NCI-H2196 (cell line): ENCODE data around the gene CBFA2T3.

Experiments used
- DNase-seq: peaks from one replicate; lab custom pipeline; 2025; ENCODE audit not compliant: unreplicated experiment; lab: John Stamatoyannopoulos, UW

CBFA2T3 gene

DNA sequence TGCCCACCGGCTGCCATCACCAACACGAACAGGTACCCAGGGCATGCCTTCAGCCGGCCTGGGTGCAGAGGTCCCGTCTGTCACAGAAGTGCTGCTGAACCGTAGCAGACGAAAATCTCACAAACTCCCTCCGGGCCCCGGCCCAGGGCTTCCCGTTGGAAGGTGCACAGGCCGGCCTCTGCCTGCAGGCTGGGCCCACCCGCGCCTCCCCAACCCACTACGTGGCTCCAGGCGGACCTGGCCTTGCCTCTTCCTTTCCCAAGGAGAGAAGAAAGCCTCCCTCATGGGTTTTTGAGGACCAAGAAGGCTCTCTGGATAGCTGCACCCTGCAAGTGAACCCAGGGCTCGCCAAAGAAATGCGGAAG, 65.1 kb downstream of the CBFA2T3 start:
- DNase-seq = no peak

DNA sequence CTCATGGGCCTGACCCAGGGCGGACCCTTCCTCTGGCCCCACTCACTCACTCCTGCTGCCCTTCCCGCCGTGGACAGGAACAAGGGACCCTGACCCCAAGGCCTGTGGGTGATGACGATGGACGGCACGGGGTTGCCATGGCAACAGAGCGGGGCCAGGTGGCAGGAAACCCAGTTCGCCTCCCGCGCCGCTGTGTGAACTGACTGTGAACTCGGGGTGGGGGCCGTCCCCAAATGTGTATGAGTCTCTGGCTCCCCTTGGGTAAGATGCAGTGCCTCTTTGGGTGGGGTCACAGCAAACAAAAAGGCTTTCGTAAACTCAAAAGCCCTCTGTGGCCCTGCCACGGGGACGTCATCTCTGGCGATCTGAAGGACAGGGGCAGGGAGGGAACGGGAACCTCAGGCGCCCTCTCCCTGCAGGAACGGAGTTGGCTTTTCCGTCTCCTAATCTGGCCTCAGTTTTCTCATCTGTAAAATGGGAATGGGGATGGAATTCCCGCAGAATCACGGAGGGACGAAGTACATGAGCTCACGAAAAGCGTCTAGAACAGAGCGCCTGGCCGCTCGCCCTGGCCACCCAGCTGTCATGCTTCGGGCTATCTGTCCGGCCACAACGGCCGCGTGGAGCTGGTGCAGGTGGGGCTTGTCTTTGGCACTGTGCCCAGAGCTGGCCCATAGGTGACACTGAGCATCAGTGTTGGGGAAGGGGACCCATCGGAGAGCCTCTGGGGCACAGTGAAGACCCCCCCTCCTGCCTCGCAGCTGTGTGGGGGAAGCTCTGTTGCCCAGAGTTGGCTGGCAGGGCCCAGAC, 65.7 kb downstream of the CBFA2T3 start:
- no peak for DNase-seq

DNA sequence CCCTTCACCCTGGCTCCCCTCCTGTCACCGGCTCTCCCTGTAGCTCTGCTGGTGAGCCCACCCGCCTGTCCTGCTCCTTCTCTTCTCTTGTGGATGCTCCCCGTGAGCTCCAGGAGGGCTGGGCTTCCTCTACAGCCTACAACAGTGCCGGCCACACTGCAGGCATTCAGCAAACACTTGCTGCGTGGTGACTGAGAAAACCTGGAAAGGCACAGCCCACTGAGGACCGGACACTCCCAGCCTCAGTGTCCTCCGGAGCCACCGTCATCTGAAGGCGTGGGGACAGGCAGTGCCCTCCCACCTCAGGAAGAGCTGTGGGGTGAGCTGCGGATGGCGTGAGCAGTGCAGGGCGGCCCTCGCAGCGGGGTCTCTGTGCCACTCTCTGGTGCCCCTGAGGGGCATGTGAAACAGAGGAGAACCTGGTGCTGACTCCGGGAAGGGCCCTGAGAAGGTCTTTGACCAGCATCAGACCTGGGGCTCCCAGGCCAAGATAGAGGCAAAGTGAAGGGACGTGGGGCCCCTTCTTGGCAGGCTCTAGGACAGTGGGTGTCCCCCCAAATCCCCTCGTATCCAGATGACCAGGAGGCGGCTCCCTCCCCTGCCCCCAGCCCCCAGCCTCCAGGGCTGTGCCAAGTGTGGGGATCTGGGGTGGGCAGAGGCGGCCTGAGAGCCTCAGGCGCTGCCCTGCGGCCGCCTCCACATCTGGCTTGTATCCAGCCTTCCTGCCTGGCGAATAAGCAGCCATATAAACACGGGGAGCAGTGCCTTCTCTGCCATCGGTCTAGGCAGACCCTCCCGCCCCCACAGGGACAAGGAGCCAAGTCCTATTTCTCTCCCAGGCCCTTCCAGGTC, 66.5 kb downstream of the CBFA2T3 start:
- no peak for DNase-seq

DNA sequence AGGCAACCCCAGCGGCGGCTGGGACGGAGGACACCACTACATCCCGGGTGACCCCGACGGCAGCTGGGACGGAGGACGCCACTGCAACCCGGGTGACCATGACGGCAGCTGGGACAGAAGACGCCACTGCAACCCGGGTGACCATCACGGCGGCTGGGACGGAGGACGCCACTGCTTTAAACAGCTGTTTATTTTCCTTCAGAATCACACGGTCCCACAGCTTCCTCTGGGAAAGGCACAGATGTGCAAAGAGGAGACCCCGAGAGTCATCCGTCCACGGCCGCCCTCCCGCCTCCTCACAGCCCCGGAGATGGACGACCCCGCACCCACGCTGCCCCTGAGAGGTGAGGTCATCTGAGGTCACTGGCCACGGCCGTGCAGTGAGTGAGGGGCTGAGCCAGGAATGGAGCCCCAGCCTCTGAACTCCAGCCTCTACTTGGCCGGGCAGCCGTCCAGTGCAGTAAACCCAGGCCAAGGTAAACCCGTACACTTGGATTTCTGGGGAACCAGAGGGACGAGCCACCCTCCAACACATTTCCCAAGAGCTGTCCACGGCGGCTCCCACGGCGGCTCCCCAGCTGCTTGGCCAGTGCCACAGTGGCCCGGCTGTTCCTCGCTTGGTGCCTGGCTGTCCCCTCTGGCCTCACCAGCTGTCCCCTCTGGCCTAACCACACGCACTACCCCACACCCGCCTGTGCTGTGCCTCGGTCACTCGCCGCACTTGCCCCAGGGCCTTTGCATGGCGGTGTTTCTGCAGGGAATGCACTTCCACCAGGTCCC, 67.4 kb downstream of the CBFA2T3 start:
- DNase-seq = no peak

DNA sequence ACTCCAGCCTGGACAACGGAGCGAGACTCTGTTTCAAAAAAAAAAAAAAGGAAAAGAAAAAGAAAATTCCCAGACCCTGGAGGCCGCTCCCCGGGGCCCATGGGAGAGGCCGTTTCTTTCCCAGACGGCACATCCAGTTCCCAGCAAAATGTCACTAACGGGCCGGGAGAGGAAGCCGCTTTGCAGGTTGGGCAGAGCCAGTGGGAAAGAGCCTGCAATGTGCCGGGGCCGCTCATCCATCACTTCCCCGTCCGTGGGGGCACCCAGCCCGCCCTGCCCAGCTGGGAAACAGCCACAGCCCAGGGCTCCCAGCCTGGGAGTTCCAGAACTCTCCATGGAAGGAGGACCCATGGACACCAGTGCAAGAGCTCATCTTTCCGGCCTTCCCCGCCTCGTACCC, 68.7 kb downstream of the CBFA2T3 start:
- no peak for DNase-seq

DNA sequence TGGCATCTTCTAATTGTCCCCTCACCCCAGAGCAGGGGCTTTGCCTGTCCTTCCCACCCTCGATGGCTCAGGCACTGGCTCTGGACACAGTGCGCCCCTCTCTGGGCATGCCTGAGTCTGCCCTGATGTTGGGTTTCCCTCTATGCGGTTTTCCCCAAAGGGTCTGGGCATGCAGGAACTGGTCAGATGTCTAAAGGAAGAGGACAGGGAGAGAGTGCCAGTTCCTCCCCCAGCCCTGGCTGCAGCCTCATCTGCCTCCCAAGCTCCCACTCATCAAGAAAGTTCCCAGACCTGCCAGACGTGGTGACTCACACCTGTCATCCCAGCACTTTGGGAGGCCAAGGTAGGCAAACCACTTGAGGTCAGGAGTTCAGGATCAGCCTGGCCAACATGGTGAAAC, 69.2 kb downstream of the CBFA2T3 start:
- no peak for DNase-seq

DNA sequence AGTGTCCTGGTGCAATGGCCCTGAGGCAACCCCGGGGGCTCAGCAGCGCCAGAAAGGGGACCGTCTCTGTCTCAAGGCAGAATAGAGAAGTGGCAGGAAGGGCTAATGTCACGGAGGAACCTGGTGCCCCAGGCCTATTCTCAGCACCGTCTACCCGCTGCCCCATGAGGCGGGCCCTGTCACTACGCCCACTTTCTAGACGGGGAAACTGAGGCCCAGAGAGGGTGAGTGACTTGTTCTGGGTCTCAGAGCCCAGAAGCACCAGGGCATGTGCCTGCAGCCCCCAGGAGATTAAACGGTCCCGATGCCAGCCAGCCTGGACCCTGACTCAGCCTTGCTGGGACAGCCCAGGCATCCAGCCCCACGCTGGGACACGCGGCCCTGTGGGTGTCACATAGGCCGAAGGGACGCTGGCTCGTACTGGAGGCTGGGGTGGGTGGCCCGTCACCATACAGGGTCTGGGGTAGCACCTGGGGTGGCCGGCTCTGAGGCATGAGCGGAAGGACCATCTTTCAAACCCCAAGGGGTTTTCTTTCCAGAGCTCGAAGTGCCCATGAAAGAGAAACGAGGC, 70.4 kb downstream of the CBFA2T3 start:
- no peak for DNase-seq

DNA sequence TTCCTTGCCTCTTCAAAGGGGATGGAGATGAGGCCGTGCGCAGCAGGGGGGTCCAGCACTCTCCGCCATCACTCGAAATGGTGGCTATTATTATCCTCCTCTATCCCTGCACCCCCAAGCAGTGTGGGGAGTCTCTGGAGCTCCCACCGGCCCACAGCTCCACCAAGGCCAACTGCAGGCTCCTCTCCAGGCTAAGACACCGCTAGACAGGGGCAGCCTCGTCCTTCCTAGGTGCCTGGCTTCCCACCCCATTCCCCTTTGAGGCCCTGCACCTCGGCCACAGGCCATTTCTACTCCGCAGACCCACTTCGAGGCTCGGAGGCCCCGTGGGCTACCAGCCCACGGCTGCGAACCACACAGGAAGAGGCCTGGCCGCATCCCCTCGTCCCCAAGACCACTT, 71.0 kb downstream of the CBFA2T3 start:
- DNase-seq = no peak

DNA sequence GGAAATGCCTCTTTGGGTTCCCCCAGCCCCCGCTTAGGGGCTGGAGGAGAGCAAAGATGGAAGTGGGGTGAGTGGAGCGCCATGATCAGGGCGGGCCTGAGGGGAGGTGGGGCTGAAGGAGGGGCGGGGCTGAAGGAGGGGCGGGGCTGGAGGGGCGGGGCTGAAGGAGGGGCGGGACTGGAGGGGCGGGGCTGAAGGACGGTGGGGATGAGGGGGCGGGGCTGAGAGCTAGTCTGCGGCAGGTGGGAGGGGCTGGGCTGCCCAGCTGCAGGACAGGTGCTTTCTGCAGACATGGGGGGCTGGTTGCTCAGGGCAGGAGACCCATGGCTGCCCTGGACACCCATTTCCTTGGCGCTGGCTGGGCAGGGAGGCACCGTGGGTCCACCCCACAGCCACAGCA, 71.4 kb downstream of the CBFA2T3 start:
- no peak for DNase-seq

DNA sequence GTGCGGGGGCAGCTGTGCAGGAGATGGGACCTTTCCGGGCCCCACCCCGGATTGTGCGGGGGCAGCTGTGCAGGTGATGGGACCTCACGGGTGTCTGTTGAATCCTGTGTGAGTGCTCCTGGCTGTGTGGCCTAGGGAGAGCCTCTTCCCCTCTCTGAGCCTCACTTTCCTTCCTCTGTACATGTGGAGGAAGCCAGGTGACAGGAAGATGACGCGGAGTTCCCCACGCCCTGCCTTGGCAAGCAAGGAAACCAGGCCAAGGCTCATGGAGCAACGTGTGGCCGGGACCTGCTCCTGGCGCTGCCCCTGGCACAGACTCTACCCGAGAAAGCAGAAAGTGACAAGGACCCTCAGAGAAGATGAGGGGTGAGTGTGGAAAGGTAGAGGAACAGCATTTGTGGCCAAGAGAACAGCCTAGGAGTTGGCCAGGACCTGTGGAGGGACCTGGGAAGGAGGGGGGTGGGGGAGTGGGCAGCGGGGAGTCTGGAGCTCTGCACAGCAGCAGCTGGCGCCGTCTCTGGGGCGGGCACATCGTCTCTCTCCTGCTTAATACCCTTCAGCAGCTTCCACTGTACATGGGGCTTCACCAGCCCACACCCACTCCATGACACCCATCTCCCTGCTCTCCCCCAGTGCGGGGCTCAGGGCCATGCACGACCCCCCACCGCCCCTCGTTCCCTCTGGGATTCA, 72.2 kb downstream of the CBFA2T3 start:
- DNase-seq = no peak

DNA sequence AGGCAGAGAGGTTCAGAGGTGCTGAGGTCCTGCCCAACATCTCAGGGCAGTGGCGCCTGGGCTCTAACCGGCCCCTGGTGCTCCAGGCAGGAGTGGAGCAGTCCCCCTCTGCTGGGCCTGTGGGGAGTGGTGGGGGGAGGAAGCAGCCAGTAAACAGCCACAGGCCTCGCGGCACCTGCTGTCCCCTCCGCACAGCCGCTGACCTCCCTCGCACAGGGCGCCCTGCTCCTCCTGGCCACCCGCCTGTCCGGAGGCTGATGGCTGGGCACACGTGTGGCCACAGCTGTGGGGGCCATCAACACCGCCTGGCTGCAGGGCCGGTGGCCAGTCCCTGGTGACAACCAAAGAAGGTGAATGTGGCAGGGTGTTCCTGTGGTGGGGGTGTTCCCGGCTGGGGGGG, 73.7 kb downstream of the CBFA2T3 start:
- DNase-seq = no peak

DNA sequence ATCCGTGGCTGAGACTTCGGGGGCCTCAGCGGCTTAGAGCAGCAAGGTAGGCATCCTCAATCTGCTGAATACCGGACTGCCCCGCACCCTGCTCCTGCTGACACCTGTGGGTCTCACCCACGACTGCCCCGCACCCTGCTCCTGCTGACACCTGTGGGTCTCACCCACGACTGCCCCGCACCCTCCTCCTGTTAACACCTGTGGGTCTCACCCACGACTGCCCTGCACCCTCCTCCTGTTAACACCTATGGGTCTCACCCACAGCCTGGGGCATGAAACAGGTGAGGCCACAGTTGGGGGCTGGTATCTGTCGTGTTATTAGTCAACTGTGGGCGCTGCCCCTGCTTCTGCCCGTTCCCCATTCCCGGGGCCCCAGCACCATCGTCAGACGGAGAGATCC, 74.3 kb downstream of the CBFA2T3 start:
- DNase-seq = no peak

DNA sequence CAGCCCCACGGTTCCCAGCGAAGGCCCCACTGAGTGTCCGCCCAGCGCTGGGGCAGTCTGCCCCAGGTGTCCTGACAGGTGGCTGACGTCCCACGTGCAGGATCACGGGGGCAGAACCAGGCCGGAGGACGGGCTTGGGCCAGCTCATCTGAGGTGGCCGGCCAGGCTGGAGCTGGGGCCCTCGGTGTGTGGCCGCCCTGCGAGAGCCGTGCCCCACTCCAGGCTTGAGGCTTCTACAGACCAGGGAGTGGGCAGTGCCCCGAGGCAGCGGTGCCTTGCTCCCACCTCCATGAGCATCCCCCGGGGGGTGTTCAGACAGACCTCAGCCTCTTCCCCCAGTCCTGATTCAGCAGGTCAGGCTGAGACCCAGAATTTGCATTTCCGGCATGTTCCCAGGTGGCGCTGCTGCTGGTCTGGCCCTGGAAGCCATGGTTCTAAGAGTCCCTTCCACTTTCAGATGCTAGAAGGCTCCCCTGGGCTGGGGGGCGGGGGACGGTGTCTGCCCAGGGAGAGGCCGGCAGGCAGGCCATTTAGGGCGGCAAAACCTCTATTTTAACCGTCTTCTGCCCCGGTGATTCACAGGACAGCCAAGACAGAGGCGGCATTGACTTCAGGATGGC, 75.2 kb downstream of the CBFA2T3 start:
- no peak for DNase-seq

DNA sequence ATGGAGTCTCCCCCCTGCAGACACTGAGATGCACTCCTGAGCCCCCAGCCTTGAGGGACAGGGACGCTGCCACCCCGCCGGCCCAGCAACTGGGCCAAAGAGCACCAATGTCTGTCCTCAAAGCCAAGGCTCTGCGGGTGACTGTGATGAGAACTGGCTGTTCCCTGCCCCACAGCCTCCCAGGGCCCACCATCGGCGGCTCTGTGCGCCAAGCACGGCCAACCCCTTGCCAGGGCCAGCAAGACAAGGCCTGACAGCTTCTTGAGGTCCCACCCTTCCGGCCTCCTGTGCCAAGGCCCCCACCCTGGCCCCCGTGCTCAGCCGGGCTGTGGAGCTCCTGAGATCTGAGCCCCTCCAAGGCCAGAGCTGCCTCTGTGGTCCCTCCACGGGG, 76.3 kb downstream of the CBFA2T3 start:
- no peak for DNase-seq

DNA sequence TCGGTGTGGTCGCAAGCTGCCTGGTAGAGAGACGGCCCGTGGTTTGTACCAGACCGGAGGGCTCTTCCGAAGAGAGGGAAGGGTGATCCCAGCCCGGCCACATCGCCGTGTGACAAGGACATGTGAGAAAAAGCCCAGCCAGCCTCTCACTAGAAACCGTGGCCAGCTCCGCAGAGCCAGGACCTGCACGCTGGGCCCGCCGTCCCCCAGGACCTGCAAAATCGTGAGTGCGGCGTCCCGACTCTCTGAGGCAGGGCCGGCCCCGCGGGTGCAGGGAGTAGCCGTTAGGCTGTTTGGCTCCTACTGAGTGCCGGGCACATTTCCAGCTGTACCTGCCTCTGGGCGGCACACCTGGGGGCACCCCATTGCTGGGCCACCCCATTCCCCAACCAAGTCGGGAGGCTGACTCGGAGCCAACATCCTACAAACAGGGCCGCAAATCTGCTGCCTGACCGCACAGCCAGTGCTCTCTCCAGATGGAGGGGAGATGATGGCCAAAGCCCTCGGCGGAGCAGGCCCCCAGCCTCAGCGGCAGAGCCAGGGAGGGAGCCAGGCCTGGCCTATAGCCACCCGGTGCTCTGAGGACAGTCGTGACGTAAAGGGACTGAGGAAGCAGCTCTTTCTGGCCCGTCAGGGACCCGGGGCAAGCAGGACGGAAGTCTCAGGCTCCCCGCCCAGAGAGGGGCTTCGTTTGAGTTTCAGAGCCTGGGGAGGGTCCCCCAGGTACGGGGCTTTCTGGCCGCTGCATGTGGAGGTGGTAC, 76.9 kb downstream of the CBFA2T3 start:
- DNase-seq = no peak

DNA sequence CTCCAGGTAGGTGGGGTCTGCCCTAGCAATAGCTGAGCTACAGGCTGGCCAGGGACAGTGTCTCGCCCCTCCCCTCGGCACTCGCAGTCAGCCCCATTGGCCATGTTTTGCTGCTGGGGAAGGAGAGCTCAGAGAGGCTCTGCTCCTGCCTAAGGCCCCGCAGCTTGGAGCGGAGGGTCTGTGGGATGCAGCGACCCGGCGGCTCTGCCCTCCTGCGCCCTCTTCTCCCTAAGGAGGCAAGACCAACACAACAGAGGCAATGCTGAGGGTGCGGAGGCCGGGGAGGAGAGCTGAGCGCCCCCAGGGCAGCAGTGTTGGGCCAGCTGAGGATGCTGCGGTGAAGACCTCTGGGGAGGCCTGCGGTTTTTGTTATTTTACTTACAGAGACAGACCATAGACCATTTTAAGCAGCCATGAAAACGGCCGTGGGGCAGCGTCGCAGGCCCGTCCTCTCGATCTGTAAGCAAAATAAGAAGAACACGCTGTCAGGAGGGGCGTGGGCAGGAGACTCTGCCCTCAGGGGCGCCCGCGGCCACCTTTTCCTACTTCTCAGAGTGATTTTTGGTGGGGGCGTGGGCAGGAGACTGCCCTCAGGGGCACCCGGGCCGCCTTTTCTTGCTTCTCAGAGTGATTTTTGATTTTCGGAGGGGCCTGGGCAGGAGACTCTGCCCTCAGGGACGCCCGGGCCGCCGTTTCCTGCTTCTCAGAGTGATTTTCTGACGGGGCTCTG, 79.1 kb downstream of the CBFA2T3 start:
- no peak for DNase-seq

DNA sequence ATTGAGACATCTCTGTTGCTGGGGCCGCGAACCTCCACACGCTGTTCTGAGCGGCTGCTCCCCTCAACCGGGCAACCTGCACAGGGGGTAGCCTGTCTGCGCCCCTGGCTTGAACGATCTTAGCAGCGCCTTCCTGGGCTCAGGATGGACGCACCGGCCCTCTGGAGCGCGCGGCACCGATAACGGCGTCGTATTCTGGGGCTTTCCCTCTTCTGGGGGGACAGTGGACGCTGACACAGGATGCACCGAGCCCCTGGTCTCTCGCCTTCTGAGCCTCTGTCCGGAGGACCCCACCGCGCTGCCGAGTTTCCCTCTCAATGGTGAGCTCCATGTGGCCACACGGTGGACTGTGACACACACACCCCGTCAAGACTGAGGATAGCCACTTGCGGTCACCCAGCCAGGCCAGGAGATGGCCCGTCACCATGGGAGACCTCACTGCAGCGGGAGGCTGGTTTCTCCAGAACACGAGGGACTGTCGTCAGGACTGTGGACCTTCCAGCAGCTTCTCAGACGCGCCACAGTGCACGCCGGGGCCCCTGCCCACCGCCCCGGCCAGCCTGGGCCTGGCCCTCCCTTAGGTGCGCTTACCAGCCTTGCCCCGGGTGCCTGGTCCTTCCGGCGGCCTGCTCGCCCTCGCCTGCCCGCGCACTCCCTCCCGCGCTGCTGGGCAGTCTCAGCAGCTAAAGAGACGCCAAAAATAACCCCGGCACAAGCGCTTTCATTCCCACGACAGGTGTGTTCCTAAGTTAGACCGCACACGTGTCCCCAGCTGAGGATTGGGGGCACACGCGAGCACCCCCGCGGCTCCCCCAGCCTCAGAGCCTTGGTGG, 80.6 kb downstream of the CBFA2T3 start:
- no peak for DNase-seq

DNA sequence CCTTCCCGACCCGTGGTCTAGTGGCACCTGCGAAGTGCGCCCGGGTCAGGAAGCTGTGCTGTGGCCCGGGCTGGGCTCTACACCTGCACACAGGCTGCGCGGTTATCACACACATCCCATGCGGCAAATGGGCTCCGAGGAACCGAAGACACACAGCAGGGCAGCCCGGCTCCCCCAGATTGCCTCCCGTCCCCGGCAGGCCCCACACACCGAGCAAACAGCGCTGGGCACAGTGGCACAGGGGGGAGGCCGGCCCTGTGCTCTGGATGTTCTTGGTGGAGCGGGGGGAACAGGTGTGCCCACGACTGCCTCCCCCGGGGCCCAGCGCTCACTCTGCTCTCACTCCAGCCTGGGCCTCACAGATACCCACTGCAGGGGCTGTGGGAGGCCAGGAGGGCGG, 81.7 kb downstream of the CBFA2T3 start:
- DNase-seq = no peak
